Ramos (cell line): ENCODE results near the gene SEMA3A.

Source experiments
- in situ Hi-C: fragments of 300-500 bp; cut with MboI; formaldehyde crosslinking; loops from one replicate; pipeline ENCODE4 v1.14.3; 2022; ENCODE audit warnings: low sequenced_read_pairs; ENCODE audit not compliant: unreplicated experiment

Gene SEMA3A

GRCh38 chr7:83956104-83956503 is 238.5 kb downstream of the SEMA3A start:
- in situ Hi-C loops = no loop called here

- in situ Hi-C loops = no loop called here
Measured at GRCh38 chr7:83952236-83952635, 242.4 kb downstream of the SEMA3A start.

GRCh38 chr7:83947260-83947659 is 247.3 kb downstream of the SEMA3A start:
- in situ Hi-C loops = no loop called here

GRCh38 chr7:83946801-83947200 is 247.8 kb downstream of the SEMA3A start:
- in situ Hi-C loops = no loop called here

- in situ Hi-C loops = no loop called here
Measured at GRCh38 chr7:83941300-83941699, 253.3 kb downstream of the SEMA3A start.

DNA sequence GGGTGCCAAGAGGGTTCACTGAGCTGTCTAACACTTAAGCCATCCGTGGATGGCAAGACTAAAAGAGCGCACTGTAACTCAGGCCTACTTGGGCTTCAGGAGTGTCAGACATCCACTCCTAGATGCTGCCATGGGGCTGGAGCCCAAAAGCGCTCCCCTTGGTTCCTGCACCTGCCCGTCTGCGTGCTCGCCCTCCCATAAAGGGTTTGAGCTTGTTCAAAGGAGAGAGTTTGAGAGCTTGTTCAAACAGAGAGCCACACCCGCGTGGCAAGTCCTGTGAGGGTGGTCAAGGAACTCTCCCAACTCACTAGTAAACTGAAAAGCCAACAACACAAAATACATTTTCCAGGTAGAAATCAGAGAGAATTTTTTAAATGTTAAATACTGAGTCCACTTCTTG is 256.7 kb downstream of the SEMA3A start:
- in situ Hi-C loops = no loop called here

GRCh38 chr7:83936056-83936708 is 258.4 kb downstream of the SEMA3A start:
- in situ Hi-C loops = no loop called here

- in situ Hi-C loops = no loop called here
Measured at GRCh38 chr7:83934118-83934734, 260.4 kb downstream of the SEMA3A start.

- in situ Hi-C loops = no loop called here
Measured at GRCh38 chr7:83931968-83932367, 262.6 kb downstream of the SEMA3A start.

GRCh38 chr7:83930262-83930661 is 264.3 kb downstream of the SEMA3A start:
- in situ Hi-C loops = no loop called here

DNA sequence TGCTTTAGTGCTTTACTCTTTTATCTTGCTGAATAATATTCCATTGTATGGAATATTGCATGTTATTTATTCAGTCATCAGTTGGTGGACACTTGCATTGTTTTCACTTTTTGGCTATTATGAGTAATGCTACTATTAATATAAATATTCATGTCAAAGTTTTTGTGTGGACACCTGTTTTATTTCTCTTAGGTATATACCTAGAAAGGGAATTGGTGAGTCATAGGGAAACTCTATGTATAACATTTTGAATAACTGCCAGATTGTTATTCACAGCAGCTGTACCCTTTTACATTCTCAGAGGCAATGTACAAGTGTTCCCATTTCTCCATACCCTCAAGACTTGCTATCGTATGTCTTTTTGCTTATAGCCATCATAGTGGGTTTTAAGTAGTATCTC is 268.7 kb downstream of the SEMA3A start:
- in situ Hi-C loops = no loop called here

- in situ Hi-C loops = no loop called here
Measured at GRCh38 chr7:83921941-83922607, 272.5 kb downstream of the SEMA3A start.

- in situ Hi-C loops = no loop called here
Measured at GRCh38 chr7:83921271-83921940, 273.2 kb downstream of the SEMA3A start.

DNA sequence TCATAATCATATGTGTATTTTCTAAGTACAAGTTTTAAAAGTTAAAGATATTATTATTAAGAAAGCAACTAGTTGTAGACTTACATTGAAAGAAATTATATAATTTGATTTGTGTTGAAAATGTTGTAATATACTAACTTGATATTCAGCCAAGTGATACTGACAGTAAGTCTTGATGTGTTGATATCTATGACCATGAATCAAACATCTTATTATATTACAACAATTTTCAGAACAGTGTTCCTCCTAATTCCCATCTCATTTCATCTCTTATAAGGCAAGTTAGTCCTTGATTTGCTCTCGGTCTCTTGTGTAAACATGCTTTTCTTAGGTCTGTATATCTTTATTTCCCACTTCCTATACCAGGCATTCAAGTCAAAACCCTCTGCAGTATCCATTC is 276.4 kb downstream of the SEMA3A start:
- in situ Hi-C loops = no loop called here

- in situ Hi-C loops = no loop called here
Measured at GRCh38 chr7:83913174-83913573, 281.4 kb downstream of the SEMA3A start.

DNA sequence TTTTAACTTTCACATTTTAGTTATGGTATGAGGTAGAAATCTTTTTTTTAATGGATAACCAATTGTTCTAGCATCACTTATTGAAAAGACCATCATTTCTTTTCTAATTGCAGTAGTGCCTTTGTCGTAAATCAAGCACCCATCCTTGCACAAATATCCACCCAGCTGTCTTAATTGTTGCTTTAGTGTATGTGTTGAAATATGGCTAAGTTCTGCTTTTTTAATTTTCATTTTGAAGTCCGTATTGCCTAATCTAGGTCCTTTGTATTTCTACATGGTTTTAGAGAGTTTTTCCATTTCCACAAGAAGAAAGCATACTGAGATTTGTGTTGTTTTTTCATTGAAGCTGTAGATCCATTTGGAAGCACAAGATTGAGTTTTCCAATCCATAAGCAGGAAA is 286.1 kb downstream of the SEMA3A start:
- in situ Hi-C loops = no loop called here
